ENCODE data around the gene PPP2R5C.

Gene PPP2R5C

GRCh38 chr14:101926620-101927019, 165.1 kb downstream of the PPP2R5C start:
- DNase-seq = no peak

GRCh38 chr14:101927859-101928258, 166.3 kb downstream of the PPP2R5C start:
- no peak for DNase-seq

DNA sequence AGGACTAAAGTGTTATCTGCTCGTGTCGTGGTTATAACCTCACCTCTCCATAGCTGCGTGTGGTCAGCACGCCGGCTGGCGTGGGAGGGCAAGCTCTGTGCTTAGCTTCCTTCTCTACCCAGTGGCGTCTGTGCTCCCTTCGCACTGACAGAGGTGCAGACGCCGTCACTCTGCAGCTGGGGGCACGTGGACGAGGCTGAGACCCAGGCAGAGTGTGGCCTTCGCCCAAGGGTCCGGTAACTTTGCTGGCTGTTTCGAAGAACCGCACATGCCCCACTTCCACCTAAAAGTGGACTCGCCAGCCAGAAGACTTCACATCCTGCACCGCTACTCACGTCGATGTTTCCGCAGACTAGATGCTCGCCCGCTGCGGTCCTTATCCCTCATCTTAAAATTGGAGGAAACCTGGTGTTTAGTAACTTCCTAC, 166.9 kb downstream of the PPP2R5C start:
- no peak for DNase-seq

- DNase-seq = no peak
Observed at GRCh38 chr14:101929096-101929495, 167.6 kb downstream of the PPP2R5C start.

DNA sequence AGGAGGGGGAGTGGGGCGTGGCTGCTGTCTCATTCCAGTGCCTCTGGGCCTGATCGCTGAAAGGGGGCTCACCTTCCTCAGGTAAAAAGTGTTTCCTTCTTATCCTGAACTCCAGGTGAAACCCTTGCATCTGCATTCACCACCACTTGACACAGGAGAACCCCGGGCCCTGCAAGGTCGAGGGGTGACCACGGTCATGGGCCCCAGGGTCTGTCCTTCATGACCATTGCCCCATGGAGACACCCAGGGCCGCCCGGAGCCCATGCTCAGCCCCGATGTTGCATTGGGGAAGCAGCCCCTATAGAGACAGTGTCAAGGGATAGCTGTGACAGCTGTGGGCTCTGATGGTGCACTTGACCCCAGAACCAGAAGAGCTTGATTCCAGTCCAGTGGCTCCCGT, 168.4 kb downstream of the PPP2R5C start:
- no peak for DNase-seq

GRCh38 chr14:101932673-101933072, 171.2 kb downstream of the PPP2R5C start:
- no peak for DNase-seq

DNA sequence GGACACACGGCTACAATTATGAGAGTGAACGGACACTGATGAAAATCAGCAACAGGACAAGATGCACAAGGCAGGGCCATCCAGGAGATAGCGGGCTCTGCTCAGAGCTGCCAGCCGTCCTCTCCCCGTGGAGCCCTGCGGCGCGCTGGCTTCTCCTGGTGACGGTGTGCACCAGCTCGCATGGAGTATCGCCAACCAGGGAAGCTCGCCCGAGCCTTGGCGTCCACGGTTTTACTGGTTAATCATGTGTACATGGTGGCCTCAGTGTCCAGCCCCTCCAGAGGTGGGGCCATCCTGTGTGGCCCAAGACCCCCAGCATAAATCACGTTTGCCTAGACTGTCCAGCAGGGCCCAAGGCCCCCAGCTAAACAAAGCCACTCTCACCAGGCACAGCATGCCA, 171.7 kb downstream of the PPP2R5C start:
- DNase-seq = no peak

DNA sequence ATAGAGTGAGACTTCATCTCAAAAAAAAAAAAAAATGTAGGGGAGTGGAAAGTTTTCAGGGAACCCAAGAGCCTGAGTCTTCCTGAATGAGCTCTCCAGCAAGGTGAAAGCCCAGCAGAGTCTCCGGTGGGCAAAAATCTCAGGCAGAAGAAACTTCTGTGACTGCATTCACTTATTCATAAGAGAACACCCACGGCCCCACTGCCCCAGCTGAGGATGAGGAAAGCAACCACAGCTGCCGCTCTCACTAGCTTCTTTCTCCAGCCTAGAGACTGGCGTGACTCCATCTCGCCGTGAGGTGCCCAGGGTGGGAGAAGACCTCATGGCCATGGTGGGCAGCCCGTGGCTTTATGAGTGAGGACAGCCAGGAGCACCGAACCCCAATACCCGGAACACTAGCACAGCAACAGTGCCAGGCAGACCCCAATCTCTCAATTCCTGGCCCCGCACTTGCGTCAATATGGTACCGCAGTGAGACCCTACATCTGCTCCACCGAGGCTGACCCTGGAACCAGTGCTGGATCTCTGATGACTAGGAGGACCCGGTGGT, 173.2 kb downstream of the PPP2R5C start:
- no peak for DNase-seq

DNA sequence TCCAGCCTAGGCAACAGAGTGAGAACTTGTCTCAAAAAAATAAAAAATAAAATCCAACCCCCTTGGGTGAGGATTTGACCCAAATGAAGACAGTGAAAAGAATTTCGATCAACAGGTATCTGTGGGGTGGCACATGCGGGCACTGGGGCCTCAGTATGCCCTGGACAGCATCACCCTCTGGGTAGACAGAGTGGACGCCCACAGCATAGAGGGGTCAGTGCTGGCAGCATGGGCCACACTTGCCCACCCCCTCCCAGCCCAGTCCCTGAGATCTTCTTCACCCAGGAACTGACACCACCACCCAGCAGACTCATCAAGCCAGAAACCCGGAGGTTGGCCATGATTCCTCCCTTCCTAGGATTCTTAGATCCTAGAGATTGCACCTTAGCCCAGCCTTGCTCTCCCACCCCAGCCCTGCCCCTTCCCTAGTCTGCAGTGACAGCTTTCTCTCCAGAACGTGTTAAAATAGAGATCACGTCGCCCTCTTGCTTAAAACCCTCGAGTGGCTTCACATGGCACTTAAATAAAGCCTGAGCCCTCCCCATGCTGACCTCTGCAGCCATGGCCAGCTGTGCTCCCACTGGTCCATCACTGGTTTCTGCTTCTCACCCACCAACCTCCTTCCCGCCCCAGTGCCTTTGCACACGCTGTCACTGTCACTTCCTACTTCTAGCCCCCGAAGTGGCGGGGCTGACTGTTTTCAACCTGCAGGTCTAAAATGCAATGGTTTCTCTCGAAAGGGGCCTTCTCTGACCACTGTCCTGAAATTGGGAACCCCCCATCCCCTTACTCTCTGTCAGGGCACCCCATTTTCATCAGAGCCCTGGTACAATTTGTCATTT, 176.6 kb downstream of the PPP2R5C start:
- no peak for DNase-seq

DNA sequence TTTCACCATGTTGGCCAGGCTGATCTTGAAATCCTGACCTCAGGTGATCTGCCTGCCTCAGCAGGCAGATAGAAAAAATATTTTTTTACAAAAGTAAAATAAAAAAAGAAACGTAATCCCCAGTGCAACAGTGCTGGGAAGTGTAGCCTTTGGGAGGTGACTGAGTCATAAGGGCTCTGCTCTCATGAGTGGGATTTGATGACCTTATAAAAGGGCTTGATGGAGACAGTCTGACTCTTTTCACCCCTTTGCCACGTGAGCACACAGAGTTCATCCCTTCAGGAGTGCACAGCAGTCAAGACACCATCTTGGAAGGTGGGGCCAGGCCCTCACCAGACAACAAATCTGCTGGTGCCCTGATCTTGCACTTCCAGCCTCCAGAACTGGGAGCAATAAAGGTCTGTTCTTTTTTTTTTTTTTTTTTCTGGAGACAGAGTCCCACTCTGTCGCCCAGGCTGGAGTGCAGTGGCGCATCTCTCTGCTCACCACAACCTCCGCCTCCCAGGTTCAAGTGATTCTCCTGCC, 178.2 kb downstream of the PPP2R5C start:
- no peak for DNase-seq

- no peak for DNase-seq
Observed at GRCh38 chr14:101944451-101944850, 182.9 kb downstream of the PPP2R5C start.

GRCh38 chr14:101945171-101945570, 183.7 kb downstream of the PPP2R5C start:
- no peak for DNase-seq

- DNase-seq = no peak
Observed at GRCh38 chr14:101947577-101947903, 186.0 kb downstream of the PPP2R5C start.

DNA sequence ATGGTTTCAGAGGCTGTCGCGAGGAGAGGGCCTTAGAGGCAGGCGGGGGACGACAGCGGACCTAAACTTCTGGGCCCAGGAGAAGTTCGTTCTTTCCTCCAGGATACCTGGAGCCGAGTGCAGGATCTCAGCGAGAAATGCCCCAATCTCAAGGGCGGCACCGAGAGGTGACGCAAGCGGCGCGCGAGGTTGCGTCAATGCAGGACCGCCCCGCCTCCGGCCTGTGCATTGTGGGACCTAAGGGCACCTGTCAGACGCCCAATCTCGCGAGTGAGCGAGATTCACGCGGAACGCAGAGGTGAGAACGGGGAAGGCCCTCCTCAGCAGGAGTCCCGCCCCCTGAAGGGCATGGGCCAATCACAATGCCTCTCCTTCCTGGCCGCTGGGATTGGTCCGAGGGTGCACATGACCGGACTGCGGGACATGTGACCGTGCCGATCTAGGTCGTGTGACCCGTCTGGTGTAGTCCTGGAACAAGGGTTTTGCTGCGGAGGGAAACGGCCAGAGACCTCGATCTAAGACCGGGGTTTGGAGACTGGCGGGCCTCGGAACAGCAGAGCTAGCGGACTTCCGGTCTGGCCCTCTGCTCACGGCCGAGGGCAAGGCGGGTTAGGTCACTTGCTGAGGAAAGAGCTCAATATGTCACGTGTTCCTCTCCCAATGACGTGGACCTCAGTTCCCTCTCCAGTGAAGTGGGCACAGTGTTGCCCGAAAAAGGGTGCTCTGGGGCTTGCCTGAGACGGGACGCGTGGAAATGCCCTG, 186.6 kb downstream of the PPP2R5C start:
- DNase-seq = peak; percentile 100

DNA sequence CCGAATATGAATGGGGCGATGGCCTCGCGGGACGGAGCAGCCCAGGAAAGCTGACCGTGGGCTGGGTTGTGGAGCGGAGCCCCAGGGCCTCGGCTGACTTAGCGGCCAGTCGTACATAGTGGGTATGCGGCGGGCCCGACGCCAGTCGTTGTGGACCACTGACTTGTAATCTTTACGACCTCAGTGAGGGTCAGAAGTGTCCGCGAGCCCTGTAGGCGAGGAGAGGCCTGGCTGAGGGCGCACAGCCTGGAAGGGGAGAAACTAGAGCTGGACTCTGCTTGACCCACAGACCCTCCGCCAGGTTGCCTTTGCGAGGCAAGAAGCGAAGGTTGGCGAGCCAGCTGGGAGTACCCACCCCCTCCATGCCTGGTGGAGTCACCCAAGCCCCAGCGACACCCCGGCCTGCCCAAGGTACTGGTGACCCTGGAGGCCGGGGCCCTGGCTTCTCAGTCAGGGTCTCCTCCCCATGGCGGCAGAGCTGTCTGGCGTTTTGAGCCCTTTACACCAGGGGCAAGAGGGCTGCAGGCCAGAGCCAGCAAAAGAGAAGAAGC, 187.2 kb downstream of the PPP2R5C start:
- DNase-seq = no peak

DNA sequence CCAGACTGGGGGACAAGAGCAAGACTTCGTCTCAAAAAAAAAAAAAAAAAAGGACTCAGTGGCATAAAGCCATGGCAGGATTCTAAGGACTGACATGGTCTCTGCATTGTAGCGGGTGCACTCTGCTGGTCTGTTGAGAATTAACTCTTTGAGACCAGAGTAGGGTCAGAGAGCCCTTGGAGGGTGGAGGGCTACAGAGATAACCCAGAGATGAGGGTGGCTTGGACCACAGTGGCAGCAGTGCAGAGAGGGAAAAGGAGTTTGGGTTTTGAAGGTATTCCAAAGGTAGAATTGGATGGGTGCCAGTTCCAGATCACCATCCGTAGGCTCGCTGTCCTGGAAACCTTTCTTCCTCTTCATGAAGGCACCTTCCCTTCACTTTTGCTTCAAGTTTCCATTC, 188.6 kb downstream of the PPP2R5C start:
- no peak for DNase-seq

GRCh38 chr14:101950516-101951215, 189.2 kb downstream of the PPP2R5C start:
- no peak for DNase-seq

DNA sequence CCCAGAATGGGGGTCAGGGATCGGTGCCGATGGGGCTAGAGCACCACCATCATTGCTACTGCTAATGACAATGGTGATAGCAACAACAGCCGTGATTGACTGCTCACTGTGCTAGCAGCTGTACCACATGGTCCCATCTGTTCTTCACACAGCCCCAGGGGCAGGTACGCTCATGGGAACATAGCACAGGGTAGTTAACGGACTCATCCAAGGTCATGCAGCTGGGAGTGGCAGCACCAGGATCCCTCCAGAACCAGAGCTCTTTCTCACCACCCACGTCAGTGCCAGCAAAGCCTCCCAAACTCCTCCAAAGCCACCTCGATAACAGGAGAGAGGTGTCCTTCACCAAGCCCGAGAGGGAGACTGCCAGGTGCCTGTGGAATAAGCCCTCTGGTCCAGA, 191.6 kb downstream of the PPP2R5C start:
- DNase-seq = peak; percentile 89

- DNase-seq = no peak
Observed at GRCh38 chr14:101954501-101954900, 193.0 kb downstream of the PPP2R5C start.

GRCh38 chr14:101955695-101956161, 194.2 kb downstream of the PPP2R5C start:
- DNase-seq = no peak

GRCh38 chr14:101956179-101956885, 194.8 kb downstream of the PPP2R5C start:
- no peak for DNase-seq

All from NCI-H2171 treated with DMSO at 0.1 percent for 48 hours (cell line).